Measurements from ENCODE around the gene MANF.

Gene MANF

GRCh38 chr3:51390246-51391074, 5.4 kb downstream of the MANF start:
- peak in 1 of 4 experiments; percentile 38 for DNase-seq

- DNase-seq = peak; percentile 93 to 97 (median 94)
Observed at GRCh38 chr3:51391075-51391565, 6.0 kb downstream of the MANF start, which contains the start of gene RBM15B. Gene RBM15B (plus strand): TSS chr3:51391285. CDS start chr3:51391400, 115 bp downstream.

DNA sequence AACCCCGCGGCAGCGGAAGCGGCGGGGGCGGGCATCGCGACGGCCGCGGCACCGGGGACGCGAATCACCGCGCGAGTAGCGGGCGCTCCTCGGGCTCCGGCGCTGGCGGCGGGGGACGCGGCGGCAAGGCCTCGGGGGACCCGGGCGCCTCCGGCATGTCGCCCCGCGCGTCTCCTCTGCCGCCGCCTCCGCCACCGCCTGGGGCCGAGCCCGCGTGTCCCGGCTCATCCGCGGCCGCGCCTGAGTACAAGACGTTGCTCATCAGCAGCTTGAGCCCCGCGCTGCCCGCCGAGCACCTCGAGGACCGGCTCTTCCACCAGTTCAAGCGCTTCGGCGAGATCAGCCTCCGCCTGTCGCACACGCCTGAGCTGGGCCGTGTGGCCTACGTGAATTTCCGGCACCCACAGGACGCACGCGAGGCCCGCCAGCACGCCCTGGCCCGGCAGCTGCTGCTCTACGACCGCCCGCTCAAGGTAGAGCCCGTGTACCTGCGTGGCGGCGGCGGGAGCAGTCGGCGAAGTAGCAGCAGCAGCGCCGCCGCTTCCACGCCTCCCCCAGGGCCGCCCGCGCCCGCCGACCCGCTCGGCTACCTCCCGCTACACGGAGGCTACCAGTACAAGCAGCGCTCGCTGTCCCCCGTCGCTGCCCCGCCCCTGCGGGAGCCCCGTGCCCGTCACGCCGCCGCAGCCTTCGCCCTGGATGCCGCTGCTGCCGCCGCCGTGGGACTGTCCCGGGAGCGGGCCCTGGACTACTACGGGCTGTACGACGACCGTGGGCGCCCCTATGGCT, 6.7 kb downstream of the MANF start:
- DNase-seq = peak in 2 of 4 experiments; percentile 35 to 53

- no peak for DNase-seq
Observed at GRCh38 chr3:51392355-51393133, 7.5 kb downstream of the MANF start.

GRCh38 chr3:51393134-51393495, 8.0 kb downstream of the MANF start:
- no peak for DNase-seq

DNA sequence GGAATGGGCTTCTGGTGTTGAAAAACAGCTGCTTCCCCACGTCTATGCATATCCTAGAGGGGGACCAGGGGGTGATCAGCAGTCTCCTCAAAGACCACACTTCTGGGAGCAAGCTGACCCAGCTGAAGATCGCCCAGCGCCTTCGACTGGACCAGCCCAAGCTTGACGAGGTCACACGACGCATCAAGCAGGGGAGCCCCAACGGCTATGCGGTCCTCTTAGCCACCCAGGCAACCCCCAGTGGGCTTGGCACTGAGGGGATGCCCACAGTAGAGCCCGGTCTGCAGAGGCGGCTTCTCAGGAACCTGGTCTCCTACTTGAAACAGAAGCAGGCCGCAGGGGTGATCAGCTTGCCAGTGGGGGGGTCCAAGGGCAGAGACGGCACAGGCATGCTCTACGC, 8.5 kb downstream of the MANF start:
- DNase-seq = no peak

GRCh38 chr3:51394541-51394940, 9.4 kb downstream of the MANF start:
- DNase-seq = no peak

- DNase-seq = no peak
Observed at GRCh38 chr3:51395493-51396213, 10.6 kb downstream of the MANF start.

DNA sequence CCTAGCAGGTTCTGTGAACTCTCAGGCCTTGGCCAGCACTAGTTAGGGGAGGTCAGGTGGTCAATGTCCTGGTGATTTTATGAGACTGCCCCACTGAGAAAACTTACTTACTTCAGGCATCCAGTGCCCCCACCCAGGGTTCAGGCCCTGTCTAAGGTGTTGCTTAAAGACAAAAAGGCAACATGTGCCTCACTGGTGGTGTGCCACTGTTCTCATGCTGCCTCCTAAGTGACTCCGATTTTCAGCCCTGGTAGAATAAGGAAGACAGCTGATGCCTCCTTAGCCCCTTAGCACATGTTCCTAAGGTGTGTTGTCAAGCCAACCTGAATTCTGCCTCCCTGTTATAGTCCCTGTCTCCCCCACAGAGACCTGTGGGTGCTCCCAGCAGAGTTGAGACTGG, 11.3 kb downstream of the MANF start:
- no peak for DNase-seq

DNA sequence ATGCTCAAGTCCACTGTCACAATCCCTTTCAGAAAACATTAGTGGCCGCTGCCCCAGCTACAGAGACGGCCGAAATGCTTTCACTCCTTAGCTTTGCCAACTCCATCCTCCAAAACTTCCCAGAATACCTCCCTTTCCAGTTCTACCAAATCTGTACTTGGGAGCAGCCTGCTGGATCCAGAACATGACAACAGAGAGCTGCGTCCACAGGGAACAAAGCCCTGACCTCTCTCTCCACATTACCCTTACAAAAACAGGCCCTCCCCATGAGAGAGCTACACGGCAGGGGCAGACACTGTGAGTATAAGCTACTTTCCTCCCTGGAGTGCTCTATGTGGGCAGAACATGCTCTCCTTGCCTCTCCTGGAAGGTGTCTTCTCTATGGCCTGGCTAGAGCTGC, 12.3 kb downstream of the MANF start:
- no peak for DNase-seq

GRCh38 chr3:51398595-51399310, 13.7 kb downstream of the MANF start:
- DNase-seq = no peak

DNA sequence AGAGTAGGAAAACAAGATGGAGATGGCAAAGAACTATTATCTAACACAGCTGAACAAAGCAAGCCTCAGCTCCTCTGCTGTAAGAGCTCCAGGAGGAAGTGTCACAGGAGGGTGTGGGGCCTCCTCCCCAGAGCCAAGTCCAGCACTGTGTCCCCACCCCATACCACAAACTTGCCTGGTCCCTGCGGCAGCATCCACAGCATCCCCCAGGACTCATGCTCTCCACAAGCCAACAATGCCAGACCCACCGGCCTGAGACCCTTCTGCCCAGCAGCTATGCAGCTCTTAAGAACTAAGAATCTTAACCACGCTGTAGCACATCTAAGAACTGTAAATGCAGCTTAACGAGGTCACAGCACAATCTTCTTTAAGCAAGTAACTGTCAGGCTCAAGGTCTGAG, 15.1 kb downstream of the MANF start:
- DNase-seq = no peak

GRCh38 chr3:51401735-51402134, 16.6 kb downstream of the MANF start:
- DNase-seq = no peak

DNA sequence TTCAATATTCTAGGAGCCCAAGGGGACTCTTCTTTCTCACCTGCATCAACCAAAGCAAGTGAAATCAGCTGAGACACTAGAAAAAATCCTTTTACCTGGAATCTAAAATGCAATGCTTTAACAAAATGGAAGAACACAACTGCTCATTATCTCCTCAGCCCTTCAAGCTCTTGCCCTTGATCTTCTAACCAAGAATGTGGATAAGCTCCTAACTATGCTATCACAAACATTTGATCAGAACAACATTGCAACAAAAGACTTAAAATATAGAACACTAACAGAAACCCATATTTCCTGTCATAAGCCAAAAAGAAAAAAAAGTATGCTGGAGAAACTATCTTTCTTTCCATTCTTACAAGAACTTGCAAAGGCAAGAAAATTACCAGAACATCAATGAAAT, 18.6 kb downstream of the MANF start:
- no peak for DNase-seq

DNA sequence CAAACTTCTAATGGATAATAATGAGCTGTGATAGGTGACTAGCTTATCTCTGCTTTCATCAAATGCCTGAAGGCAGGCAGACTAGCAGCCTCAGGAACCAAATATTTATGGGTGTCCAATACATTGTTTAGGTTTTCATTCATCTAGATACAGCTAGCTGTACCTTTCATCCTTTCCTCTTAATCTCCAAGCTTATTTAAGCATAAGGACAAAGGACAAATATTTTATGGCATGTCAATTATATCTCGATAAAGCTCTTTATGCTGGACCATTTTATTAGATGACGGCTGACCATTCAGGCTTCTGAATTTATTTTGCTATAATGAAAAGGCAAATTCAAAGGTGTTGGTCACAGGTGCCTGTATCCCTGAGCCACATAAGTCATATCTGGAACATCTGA, 22.9 kb downstream of the MANF start:
- DNase-seq = no peak

GRCh38 chr3:51408813-51409212, 23.7 kb downstream of the MANF start:
- DNase-seq = no peak

DNA sequence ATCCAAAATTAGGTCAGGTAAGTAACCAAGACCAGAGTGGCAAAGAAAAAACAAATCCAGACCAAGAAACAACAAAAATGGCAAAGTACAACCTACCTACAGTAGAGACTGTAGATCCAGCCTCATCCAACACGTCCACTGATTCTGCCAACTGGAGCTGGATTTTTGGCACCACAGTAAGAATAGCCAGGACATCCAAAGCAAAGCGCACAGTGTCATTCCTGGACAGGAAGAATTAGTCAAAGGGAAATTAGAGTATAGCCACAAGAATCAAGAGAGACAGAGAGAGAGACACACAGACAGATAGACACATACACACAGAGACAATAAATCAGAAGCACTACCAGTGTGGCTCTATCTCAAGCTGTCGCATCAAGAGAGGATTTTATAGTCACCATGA, 37.1 kb downstream of the MANF start:
- no peak for DNase-seq

- no peak for DNase-seq
Observed at GRCh38 chr3:51426921-51427320, 41.8 kb downstream of the MANF start.

DNA sequence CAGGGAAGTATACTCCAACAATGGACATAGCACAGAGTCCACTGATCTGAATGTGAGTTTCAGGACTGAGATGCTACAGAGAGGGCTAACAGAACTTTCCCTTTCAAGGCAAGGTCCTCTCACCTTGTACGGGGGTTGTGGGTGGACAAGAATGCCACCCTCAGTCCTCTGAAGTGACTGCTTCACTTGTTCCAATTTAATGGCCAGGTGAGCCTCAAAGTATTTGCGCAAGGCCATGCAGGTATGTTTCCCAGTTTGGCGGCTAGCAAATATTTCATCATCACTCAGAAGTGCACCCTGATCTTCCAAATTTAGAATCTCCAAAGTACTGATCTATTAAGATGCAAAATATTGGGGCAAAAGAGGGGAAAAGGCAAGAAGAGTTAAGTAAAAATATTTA, 44.0 kb downstream of the MANF start:
- no peak for DNase-seq

DNA sequence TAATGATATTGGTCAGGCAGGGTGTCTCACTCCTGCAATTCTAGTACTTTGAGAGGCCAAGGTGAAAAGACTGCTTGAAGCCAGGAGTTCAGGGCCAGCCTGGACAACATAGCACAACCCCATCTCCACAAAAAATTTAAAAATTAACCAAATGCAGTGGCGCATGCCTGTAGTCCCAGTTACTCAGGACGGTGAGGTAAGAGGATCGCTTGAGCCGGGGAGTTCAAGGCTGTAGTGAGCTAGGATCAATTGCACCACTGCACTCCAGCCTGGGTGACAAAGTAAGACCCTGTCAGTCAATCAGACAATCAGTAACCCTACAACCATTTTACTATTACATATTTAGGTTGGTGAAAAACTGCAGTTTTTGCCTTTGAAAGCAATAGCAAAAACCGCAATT, 49.0 kb downstream of the MANF start:
- no peak for DNase-seq

DNA sequence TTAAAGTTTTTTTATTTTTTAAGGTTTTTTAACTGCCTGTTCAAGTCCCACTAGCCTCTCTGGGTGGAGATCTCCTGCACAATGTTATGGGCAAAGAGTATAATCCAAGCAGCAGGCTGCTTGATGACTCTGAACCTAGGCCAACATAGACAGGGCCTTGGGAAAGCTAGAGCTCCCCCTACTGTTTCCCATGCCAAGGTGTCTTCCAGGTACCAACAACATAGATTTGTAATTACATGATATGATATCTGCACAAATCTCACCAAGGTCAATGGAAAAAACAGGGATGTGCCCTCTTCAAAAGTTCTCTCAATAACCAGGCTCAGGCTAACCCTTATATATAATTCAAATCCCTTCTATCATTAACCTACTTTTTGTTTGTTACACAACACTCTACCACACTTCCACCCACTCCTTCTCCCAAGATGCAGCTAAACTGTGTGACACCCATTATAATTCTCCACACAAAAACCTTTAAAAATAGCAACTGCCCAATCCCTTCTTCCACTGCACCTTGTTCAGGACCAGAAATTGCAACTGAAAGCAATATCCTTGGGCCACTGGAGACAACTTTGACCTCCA, 49.7 kb downstream of the MANF start:
- peak in 1 of 4 experiments; percentile 5 for DNase-seq
